Stimulated activated CD4-positive, alpha-beta T cell treated with anti-CD3 and anti-CD28 coated beads, TNF-alpha, amount 100 ng/mL, for 4 hours (primary cell): ENCODE measurements around the gene CDKAL1.
"Not testable (repeated sequence)": the region's sequence is repeated elsewhere in the genome, so short reads cannot be mapped to it uniquely, and the experiment has no call there.

Source experiments
- DNase-seq, 3 experiments: peaks; one replicate each; pipeline ENCODE4 v3.0.0-alpha.2; 2020; ENCODE audit warnings: low read depth in 3 of 3

The CDKAL1 gene

DNA sequence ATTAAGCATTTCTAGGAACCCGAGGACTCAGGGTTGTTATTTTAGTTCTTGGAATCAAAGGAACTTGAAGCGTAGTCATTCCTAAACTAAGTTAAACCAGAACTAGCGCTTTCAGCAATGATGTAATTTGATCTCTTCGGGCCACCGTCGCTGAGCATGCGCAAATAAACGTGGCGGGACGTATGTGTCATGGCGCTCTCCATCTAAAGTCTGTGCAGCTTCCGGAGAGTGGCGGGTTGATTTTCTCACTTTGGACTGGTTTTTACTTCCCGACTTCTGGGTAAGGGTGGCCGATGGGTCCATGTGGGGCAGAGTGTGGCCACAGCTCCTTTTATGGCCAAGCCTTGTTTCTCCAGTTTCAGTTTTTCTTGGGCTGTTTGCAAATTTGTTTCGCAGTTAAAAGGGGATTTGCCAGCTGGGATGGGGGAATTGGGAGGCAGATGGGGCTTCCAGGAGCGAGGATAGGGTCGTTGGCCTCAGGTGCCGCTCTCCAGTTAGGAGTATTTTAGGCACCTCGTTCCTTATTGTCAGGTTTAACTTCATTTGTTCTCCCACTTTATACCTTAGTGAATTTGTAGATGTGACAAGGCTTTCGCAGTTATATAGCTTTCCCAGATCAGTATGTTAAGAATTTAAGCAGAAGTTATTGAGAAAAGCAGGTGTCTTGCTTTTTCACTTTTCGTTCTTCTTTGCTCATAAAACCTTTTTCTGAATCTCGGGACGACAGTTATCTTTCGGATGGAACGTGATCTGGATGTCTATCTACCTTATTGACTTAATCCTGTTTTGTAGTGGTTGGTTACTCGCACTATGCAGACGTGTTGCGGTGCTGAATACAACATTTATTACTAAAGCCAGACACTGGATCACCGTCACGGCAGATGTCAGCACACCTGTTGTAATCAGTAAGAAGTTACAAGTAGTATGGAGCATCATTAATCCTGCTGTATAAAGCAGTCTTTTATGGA is at the start of gene CDKAL1:
Gene CDKAL1, plus strand, starts transcription at position 163 of the 968 bp plus-strand sequence. CDS start 11,894 bp downstream, outside the sequence.
- peak; percentile 70 to 83 (median 82) for DNase-seq

- DNase-seq: no peak
These were observed 47.6 kb upstream of the CDKAL1 start for GRCh38 chr6:20486641-20487040.

DNA sequence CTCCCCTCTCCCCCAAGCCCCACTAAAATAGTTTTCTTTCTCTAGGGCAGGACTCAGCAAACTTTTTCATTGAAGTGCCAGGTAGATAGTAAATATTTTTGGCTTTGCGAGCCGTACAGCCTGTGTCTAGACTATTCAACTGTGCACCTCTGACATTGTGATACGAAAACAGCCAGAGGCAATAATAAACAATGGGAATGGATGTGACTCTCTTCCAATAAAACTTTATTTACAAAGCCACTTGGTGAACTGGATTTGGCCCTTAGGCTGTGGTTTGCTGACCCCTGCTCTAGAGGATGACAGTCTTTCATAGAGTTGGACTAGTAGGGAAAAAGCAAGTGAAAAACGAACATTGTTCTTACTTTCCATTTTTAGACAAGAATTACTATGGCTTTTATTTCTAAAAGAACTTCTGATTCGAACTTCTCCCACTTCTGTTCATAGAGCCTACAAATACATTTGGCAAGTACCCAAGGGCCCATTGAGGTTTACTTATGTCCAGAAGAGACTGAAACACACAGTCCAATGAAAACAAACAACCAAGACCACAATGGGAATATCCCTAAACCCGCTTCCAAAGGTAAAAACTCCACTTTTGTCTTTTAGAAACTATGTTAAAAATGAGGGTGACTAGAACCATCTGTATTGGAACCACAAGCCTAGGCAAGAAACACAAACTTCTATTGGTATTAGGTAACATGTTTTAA is 46.4 kb upstream of the CDKAL1 start:
- no peak for DNase-seq

DNA sequence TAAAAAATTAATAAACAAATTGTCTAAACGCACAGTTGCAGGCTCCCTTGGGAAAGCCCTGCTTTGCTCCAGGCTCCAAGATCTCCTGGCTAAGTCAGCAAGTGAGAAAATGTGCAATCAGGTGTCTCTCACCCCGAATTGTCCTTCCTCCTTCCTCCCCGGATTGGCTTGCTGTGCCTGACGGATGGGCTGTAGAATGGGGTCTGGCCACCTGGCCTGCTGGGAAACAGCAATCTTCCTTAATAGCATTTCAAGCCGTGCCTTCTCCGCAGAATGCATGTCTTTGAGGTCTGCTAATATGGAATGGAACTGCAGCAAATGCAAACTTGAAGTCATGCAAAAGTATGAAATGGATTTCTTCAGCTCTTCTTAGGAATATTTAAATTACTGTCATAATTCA is 43.7 kb upstream of the CDKAL1 start:
- no peak for DNase-seq

- DNase-seq: no peak
These were observed 42.2 kb upstream of the CDKAL1 start for GRCh38 chr6:20492099-20492498.

DNA sequence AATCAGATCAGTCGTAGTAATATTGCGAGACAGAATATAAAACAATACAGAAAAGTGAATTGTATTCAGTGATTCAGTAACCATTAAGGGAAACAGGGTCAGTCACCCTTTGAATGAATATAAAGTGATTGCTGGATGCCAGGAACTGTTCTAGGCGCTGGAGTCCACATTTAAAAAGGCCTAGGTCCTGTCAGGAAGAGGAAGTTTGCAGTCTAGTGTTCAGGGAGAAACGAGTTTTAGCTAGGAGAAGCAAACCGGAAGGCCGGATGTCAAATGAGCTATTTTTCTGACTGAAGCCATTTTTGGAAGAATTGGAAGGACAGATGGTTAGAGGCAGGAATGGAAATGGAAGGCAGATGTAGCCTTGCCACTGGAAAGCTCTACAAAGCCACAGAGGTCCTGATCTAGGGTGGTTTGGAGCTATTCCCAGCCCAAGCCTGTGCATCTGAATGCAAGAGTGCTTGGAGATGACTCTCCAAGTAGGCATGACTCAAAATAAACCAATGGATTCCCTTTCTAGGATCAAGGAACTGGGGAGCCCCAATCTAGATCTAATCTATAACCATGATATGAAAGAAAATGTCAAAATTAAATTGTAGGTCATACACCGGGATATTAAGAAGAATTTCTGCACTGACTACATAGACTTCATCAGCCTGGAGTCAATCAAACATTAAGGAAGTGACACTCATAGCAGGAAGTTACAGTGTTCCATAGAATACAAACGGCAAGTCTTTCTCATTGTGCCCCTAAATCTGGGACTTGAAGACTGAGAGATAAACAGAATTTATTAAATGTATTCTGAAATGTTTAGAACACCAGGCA is 36.8 kb upstream of the CDKAL1 start:
- DNase-seq: no peak

- no peak for DNase-seq
These were observed 36.2 kb upstream of the CDKAL1 start for GRCh38 chr6:20498041-20498385.

GRCh38 chr6:20509212-20509611 is 25.0 kb upstream of the CDKAL1 start:
- no peak for DNase-seq

DNA sequence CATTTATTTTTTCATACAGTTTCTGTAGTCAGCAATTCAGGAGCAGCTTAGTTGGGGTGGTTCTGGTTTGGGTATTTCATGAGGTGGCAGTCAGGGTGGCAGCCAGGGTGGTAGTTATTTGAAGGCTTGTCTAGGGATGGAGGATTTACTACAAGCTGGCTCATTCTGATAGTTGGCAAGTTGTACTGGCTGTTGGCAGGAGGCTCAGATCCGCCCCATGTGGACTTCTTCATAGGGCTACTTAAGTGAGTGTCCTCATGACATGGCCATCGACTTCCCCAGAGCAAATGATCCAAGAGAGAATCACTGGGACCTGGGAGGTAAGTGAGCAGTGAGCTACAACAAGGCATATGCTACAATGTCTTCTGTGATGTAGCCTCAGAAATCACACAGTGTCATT is 22.4 kb upstream of the CDKAL1 start:
- DNase-seq: no peak

- not testable (repeated sequence) for DNase-seq
These were observed 9.0 kb upstream of the CDKAL1 start for GRCh38 chr6:20525208-20525607.

GRCh38 chr6:20529086-20529448 is 5.2 kb upstream of the CDKAL1 start:
- not testable (repeated sequence) for DNase-seq

DNA sequence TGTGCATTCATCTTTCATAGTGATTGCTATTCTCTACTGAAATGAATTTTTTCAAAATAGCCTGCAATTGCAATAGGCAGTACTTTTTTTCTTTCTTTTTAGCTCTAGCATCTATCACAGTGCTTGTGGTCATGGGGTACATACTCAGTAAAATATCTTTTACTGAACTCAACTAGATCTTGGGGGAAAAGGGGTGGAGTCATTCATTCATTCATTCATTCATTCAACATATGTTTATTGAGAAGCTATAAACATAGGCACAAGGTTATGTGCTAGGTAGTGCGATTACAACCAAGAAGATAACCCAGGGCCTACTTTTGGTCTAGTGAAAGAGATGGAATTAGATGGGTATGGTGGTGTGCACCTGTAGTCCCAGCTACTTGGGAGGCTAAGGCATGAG is 1.4 kb upstream of the CDKAL1 start:
- no peak for DNase-seq

- no peak for DNase-seq
These were observed 437 bp upstream of the CDKAL1 start for GRCh38 chr6:20533746-20534294.

DNA sequence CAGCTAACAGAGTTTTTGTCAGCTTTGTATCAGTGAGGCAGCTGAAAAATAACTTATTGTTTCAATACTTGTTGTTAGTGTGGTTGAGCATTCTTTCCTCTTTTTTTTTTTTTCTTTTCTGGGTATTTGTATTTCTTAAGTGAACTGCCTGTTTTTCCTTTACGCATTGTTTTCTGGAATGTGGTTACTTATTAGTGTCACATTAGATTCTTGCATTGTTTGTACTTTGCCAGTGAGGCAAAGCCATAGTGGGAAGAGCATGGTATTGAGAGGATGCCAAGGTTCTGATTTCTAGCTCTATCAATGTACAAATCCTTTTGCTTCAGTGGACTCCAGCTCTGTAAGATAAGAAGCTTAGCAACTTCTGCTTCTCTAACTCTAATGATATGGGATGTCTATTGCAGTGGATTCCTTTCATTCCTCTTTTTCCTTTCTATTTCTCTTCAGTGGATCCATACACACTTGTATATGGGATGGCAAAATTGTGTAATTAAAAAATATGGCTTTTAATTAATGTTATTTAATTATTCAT is 3.9 kb downstream of the CDKAL1 start:
- no peak for DNase-seq

DNA sequence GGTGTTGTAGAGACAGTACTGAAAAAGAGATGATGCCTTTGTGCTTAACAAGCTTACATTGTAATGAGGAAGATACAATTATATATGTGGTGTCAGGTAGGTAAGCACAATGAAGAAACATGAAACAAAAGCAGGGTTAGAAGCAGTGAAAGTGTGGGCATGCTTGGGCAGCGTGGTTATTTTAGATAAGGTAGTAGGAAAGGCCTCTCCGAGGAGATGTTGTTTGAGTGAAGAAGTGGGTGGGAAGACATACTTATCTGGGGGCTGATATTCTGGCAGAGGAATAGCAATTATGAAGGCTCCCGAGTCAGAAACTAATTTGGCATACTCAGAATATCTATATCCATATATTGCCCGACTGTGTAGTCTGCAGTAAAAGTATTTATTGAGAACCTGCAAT is 4.7 kb downstream of the CDKAL1 start:
- DNase-seq: no peak

GRCh38 chr6:20539387-20539786 is 5.1 kb downstream of the CDKAL1 start:
- DNase-seq: no peak

GRCh38 chr6:20540683-20541082 is 6.4 kb downstream of the CDKAL1 start:
- no peak for DNase-seq

- no peak for DNase-seq
These were observed 7.1 kb downstream of the CDKAL1 start for GRCh38 chr6:20541382-20541781.

- DNase-seq: no peak
These were observed 8.8 kb downstream of the CDKAL1 start for GRCh38 chr6:20542927-20543602.

DNA sequence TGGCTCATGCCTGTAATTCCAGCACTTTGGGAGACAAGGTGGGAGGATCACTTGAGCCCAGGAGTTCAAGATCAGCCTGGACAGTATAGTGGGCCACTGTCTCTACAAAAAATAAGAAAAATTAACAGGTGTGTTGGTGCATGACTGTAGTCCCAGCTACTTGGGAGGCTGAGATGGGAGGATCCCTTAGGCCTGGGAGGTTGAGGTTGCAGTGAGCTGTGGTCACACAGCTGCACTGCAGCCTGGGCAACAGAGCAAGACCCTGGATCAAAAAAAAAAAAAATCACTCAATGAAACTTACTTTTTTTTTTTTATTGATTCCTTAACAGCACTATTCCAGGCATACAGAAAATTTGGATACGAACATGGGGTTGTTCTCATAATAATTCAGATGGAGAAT is 14.0 kb downstream of the CDKAL1 start:
- DNase-seq: no peak

- DNase-seq: not testable (repeated sequence)
These were observed 15.1 kb downstream of the CDKAL1 start for GRCh38 chr6:20549398-20549797.
